Measurements from ENCODE around the gene KIFC3.

DNA sequence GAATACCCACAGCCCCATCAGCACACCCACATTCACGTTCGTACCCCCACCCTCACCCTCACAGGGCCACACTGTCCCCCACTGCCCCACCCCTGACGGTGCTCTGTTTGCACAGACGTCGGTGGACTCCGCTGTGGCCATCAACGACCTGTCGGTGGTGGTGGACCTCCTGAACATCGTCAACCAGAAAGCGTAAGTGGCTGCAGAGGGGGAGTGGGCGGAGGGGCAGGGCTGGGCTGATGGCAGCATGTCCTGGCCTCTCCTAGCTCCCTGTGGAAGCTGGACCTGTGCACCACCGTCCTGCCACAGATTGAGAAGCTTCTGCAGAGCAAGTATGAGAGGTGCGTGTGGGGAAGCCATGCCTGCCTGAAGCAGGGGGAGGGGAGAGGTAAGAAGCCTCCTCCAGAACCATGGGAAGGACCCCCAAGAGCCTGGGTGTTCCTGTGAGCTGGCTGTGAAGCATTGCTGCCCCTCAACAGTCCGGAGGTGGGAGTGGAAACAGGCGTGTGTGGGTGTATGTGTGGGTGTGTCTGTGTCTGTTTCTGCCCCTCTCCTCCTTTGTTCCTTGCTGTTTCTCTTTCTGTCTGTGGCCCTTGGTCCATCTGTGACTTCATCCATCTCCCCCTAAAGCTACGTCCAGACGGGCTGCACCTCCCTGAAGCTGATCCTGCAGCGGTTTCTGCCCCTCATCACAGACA lies 46.4 kb downstream of the KIFC3 start:
- TF ChIP-seq, protein P1, sequence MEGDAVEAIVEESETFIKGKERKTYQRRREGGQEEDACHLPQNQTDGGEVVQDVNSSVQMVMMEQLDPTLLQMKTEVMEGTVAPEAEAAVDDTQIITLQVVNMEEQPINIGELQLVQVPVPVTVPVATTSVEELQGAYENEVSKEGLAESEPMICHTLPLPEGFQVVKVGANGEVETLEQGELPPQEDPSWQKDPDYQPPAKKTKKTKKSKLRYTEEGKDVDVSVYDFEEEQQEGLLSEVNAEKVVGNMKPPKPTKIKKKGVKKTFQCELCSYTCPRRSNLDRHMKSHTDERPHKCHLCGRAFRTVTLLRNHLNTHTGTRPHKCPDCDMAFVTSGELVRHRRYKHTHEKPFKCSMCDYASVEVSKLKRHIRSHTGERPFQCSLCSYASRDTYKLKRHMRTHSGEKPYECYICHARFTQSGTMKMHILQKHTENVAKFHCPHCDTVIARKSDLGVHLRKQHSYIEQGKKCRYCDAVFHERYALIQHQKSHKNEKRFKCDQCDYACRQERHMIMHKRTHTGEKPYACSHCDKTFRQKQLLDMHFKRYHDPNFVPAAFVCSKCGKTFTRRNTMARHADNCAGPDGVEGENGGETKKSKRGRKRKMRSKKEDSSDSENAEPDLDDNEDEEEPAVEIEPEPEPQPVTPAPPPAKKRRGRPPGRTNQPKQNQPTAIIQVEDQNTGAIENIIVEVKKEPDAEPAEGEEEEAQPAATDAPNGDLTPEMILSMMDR (IDR thresholded peaks at IDR 0.05) = no peak
- TF ChIP-seq POLR2AphosphoS5 (IDR thresholded peaks at IDR 0.05; ENCODE audit: insufficient read depth in 1 of 2, low read depth in 1 of 2) = no peak

All from vagina (tissue), 2 donors.